ENCODE data around the gene ZNF649. TPM values are rescaled to one million over a fixed set of nuclear protein-coding genes. Genes with fewer than 3 reads are reported as not detected.
A peak's percentile ranks its signal among the peaks of the same experiment; 100 is the strongest.
"Not testable (repeated sequence)": the region's sequence is repeated elsewhere in the genome, so short reads cannot be mapped to it uniquely, and the experiment has no call there.

The ZNF649 gene
- 11.2 and 11.5 TPM in 2 replicates for total RNA-seq (2014; rRNA removed; shearing (Covaris generic))

GRCh38 chr19:51904331-51905165 lies at the start of gene ZNF649:
Gene ZNF649, minus strand, starts transcription at chr19:51905017. Its CDS starts 4,910 bp downstream, at chr19:51900107.
- peak; percentile 84 for DNase-seq (ENCODE audit: low spot score)

- DNase-seq (ENCODE audit: low spot score): no peak
Measured at GRCh38 chr19:51948975-51949374, 44.2 kb upstream of the ZNF649 start.

- DNase-seq (ENCODE audit: low spot score): no peak
Measured at GRCh38 chr19:51946602-51947001, 41.8 kb upstream of the ZNF649 start.

- DNase-seq (ENCODE audit: low spot score): no peak
Measured at GRCh38 chr19:51944798-51945552, 40.2 kb upstream of the ZNF649 start.

GRCh38 chr19:51938936-51939335 lies 34.1 kb upstream of the ZNF649 start:
- DNase-seq (ENCODE audit: low spot score): no peak

- DNase-seq (ENCODE audit: low spot score): no peak
Measured at GRCh38 chr19:51931921-51932320, 27.1 kb upstream of the ZNF649 start.

GRCh38 chr19:51927859-51928258 lies 23.0 kb upstream of the ZNF649 start:
- no peak for DNase-seq (ENCODE audit: low spot score)

- DNase-seq (ENCODE audit: low spot score): peak; percentile 97
Measured at GRCh38 chr19:51926784-51927741, 22.2 kb upstream of the ZNF649 start, which contains the start of gene ZNF613. Gene ZNF613, plus strand, starts transcription at chr19:51927472. Its CDS starts 8,749 bp downstream, at chr19:51936221.

- DNase-seq (ENCODE audit: low spot score): no peak
Measured at GRCh38 chr19:51926426-51926783, 21.6 kb upstream of the ZNF649 start.

- no peak for DNase-seq (ENCODE audit: low spot score)
Measured at GRCh38 chr19:51921949-51922348, 17.1 kb upstream of the ZNF649 start.

- no peak for DNase-seq (ENCODE audit: low spot score)
Measured at GRCh38 chr19:51919606-51920005, 14.8 kb upstream of the ZNF649 start.

GRCh38 chr19:51916167-51916566 lies 11.3 kb upstream of the ZNF649 start:
- no peak for DNase-seq (ENCODE audit: low spot score)

GRCh38 chr19:51915324-51915867 lies 10.6 kb upstream of the ZNF649 start:
- no peak for DNase-seq (ENCODE audit: low spot score)

- not testable (repeated sequence) for DNase-seq (ENCODE audit: low spot score)
Measured at GRCh38 chr19:51907981-51908380, 3.2 kb upstream of the ZNF649 start.

- DNase-seq (ENCODE audit: low spot score): not testable (repeated sequence)
Measured at GRCh38 chr19:51906108-51906507, 1.3 kb upstream of the ZNF649 start.

- not testable (repeated sequence) for DNase-seq (ENCODE audit: low spot score)
Measured at GRCh38 chr19:51905639-51906038, 822 bp upstream of the ZNF649 start.

GRCh38 chr19:51905206-51905605 lies 389 bp upstream of the ZNF649 start:
- DNase-seq (ENCODE audit: low spot score): no peak

- DNase-seq (ENCODE audit: low spot score): no peak
Measured at GRCh38 chr19:51903192-51903591, 1.6 kb downstream of the ZNF649 start.

- no peak for DNase-seq (ENCODE audit: low spot score)
Measured at GRCh38 chr19:51901860-51902259, 3.0 kb downstream of the ZNF649 start.

- DNase-seq (ENCODE audit: low spot score): no peak
Measured at GRCh38 chr19:51891193-51891747, 13.5 kb downstream of the ZNF649 start.

- DNase-seq (ENCODE audit: low spot score): no peak
Measured at GRCh38 chr19:51889934-51890333, 14.9 kb downstream of the ZNF649 start.
